ENCODE measurements around the gene KIF2C. TPM values are rescaled to one million over a fixed set of nuclear protein-coding genes. Genes with fewer than 3 reads are reported as not detected.
A peak's percentile ranks its signal among the peaks of the same experiment; 100 is the strongest.

Gene KIF2C
- polyA plus RNA-seq, 1 donor from 2014 or later = 1.5 TPM

GRCh38 chr1:44775930-44776729, 36.5 kb downstream of the KIF2C start:
- Histone ChIP-seq H3K9me2 (ENCODE audit: insufficient read depth, low read length) (no peaks in the 10 kb centered on the region), H4K20me1 (ENCODE audit: insufficient read depth) (peaks cover 2% of the 10 kb centered on the region), H3K36me3 (ENCODE audit: insufficient read depth, low read length) (no peaks in the 10 kb centered on the region)

GRCh38 chr1:44776730-44777068, 37.1 kb downstream of the KIF2C start:
- peaks cover 2% of the 10 kb centered on the region for H4K20me1 ChIP-seq (ENCODE audit: insufficient read depth)
- H3K9me3 ChIP-seq (ENCODE audit: low read length) = no peaks in the 10 kb centered on the region
- no peak overlapping the region for H2AFZ ChIP-seq (ENCODE audit: low read depth, low read length)
- H3K9ac ChIP-seq (ENCODE audit: low read length) = peak overlapping the region; percentile 95
- H3K4me2 ChIP-seq (ENCODE audit: low read length) = peak overlapping the region; percentile 75
- H3K27ac ChIP-seq (ENCODE audit: low read length) = no peak overlapping the region
- peaks cover 10% of the 10 kb centered on the region for H3K79me2 ChIP-seq (replicated peaks; ENCODE audit: insufficient read depth, low read length)
- no peaks in the 10 kb centered on the region for H3K9me2 ChIP-seq (ENCODE audit: insufficient read depth, low read length)
- no peaks in the 10 kb centered on the region for H3K27me3 ChIP-seq (ENCODE audit: insufficient read depth, low read depth, low read length)
- no peaks in the 10 kb centered on the region for H3F3A ChIP-seq (ENCODE audit: insufficient read depth, low read length, poor library complexity, severe bottlenecking)
- no peaks in the 10 kb centered on the region for H3K36me3 ChIP-seq (ENCODE audit: insufficient read depth, low read length)
- peak overlapping the region; percentile 81 for H3K4me3 ChIP-seq (ENCODE audit: low read length)
- no peak for TF ChIP-seq REST (IDR thresholded peaks at IDR 0.05; ENCODE audit: borderline replicate concordance)
- TF ChIP-seq EZH2 (IDR thresholded peaks at IDR 0.05; ENCODE audit: borderline replicate concordance, insufficient read depth, low read length, poor library complexity, severe bottlenecking) = no peak
- TF ChIP-seq EP300 (conservative IDR thresholded peaks at IDR 0.05; ENCODE audit: poor library complexity, severe bottlenecking) = no peak
- no peak for TF ChIP-seq MXI1 (conservative IDR thresholded peaks at IDR 0.05; ENCODE audit: poor library complexity, severe bottlenecking)
- TF ChIP-seq TAF1 (IDR thresholded peaks at IDR 0.05; ENCODE audit: low read depth) = no peak

More at GRCh38 chr1:44775930-44776729, 36.5 kb downstream of the KIF2C start:
- peak overlapping the region; percentile 81 for H3K4me3 ChIP-seq (ENCODE audit: low read length)
- peak overlapping the region; percentile 95 for H3K9ac ChIP-seq (ENCODE audit: low read length)
- H3F3A ChIP-seq (ENCODE audit: insufficient read depth, low read length, poor library complexity, severe bottlenecking) = no peaks in the 10 kb centered on the region
- peak overlapping the region; percentile 99 for H2AFZ ChIP-seq (ENCODE audit: low read depth, low read length)
- peak overlapping the region; percentile 96 for H3K27ac ChIP-seq (ENCODE audit: low read length)
- H3K79me2 ChIP-seq (replicated peaks; ENCODE audit: insufficient read depth, low read length) = peaks cover 10% of the 10 kb centered on the region
- no peak for TF ChIP-seq SMC3 (conservative IDR thresholded peaks at IDR 0.05; ENCODE audit: poor library complexity)
- no peak for TF ChIP-seq REST (IDR thresholded peaks at IDR 0.05; ENCODE audit: borderline replicate concordance)
- TF ChIP-seq MXI1 (conservative IDR thresholded peaks at IDR 0.05; ENCODE audit: poor library complexity, severe bottlenecking) = no peak
- no peak for TF ChIP-seq CTCF (IDR thresholded peaks at IDR 0.05; ENCODE audit: poor library complexity, severe bottlenecking)
- no peak for TF ChIP-seq EZH2 (IDR thresholded peaks at IDR 0.05; ENCODE audit: borderline replicate concordance, insufficient read depth, low read length, poor library complexity, severe bottlenecking)
- TF ChIP-seq EP300 (conservative IDR thresholded peaks at IDR 0.05; ENCODE audit: poor library complexity, severe bottlenecking) = no peak
- TF ChIP-seq RAD21 (conservative IDR thresholded peaks at IDR 0.05) = no peak
- H3K27me3 ChIP-seq (ENCODE audit: insufficient read depth, low read depth, low read length) = no peaks in the 10 kb centered on the region
- H3K9me3 ChIP-seq (ENCODE audit: low read length) = no peaks in the 10 kb centered on the region
- peak overlapping the region; percentile 75 for H3K4me2 ChIP-seq (ENCODE audit: low read length)

Data from neural cell (in vitro differentiated cells).